Neural progenitor cell (in vitro differentiated cells): Measurements from ENCODE around the gene NBAS.

Source experiments
- EZH2 ChIP-seq: fragments of 200-600 bp; sonication (generic); IDR thresholded peaks from 2 replicates; pipeline ENCODE4 v1.6.1; 2017; ENCODE audit warnings: antibody characterized with exemption, mild to moderate bottlenecking, moderate library complexity
- EZH2phosphoT487 ChIP-seq: fragments of 200-600 bp; sonication (generic); IDR thresholded peaks from 2 replicates; pipeline ENCODE4 v1.6.1; 2017; ENCODE audit warnings: antibody characterized with exemption
- TF ChIP-seq, protein P1 (sequence below): fragments of 200-600 bp; sonication (generic); IDR thresholded peaks from 2 replicates; pipeline ENCODE4 v1.5.1; 2017; ENCODE audit warnings: antibody characterized with exemption, mild to moderate bottlenecking

- TF ChIP-seq, protein P1, sequence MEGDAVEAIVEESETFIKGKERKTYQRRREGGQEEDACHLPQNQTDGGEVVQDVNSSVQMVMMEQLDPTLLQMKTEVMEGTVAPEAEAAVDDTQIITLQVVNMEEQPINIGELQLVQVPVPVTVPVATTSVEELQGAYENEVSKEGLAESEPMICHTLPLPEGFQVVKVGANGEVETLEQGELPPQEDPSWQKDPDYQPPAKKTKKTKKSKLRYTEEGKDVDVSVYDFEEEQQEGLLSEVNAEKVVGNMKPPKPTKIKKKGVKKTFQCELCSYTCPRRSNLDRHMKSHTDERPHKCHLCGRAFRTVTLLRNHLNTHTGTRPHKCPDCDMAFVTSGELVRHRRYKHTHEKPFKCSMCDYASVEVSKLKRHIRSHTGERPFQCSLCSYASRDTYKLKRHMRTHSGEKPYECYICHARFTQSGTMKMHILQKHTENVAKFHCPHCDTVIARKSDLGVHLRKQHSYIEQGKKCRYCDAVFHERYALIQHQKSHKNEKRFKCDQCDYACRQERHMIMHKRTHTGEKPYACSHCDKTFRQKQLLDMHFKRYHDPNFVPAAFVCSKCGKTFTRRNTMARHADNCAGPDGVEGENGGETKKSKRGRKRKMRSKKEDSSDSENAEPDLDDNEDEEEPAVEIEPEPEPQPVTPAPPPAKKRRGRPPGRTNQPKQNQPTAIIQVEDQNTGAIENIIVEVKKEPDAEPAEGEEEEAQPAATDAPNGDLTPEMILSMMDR: no peak
- TF ChIP-seq EZH2 (no peak), EZH2phosphoT487 (no peak)
Measured at GRCh38 chr2:15223887-15224286, 337.2 kb downstream of the NBAS start.
